ENCODE measurements around the gene GZMB.
"Not testable (repeated sequence)": the region's sequence is repeated elsewhere in the genome, so short reads cannot be mapped to it uniquely, and the experiment has no call there.

The GZMB gene

GRCh38 chr14:24669651-24670050 is 35.7 kb upstream of the GZMB start:
- no peak overlapping the region for H3K27ac ChIP-seq (ENCODE audit: low read depth, low read length)

GRCh38 chr14:24665440-24665991 is 31.5 kb upstream of the GZMB start:
- Histone ChIP-seq H3K36me3 (ENCODE audit: control insufficient read depth, insufficient read depth, low read length) (no peaks in the 10 kb centered on the region), H3K9me3 (ENCODE audit: control insufficient read depth, insufficient read depth, low read length) (no peaks in the 10 kb centered on the region), H3K4me1 (ENCODE audit: control insufficient read depth, insufficient read depth, low read length) (peaks cover 5% of the 10 kb centered on the region), H3K4me3 (ENCODE audit: low read depth, low read length) (no peak overlapping the region), H3K9ac (ENCODE audit: low read depth, low read length) (no peak overlapping the region), H3K27ac (ENCODE audit: low read depth, low read length) (no peak overlapping the region), H3K27me3 (ENCODE audit: control insufficient read depth, insufficient read depth, low read length) (no peaks in the 10 kb centered on the region)

More at GRCh38 chr14:24669651-24670050, 35.7 kb upstream of the GZMB start:
- H3K27me3 ChIP-seq (ENCODE audit: control insufficient read depth, insufficient read depth, low read length) = no peaks in the 10 kb centered on the region
- no peak overlapping the region for H3K9ac ChIP-seq (ENCODE audit: low read depth, low read length)
- H3K36me3 ChIP-seq (ENCODE audit: control insufficient read depth, insufficient read depth, low read length) = no peaks in the 10 kb centered on the region
- no peaks in the 10 kb centered on the region for H3K9me3 ChIP-seq (ENCODE audit: control insufficient read depth, insufficient read depth, low read length)
- no peak overlapping the region for H3K4me3 ChIP-seq (ENCODE audit: low read depth, low read length)
- H3K4me1 ChIP-seq (ENCODE audit: control insufficient read depth, insufficient read depth, low read length) = peaks cover 5% of the 10 kb centered on the region

- Histone ChIP-seq H3K36me3 (ENCODE audit: control insufficient read depth, insufficient read depth, low read length) (no peaks in the 10 kb centered on the region), H3K27me3 (ENCODE audit: control insufficient read depth, insufficient read depth, low read length) (no peaks in the 10 kb centered on the region), H3K4me3 (ENCODE audit: low read depth, low read length) (no peak overlapping the region), H3K9ac (ENCODE audit: low read depth, low read length) (no peak overlapping the region), H3K4me1 (ENCODE audit: control insufficient read depth, insufficient read depth, low read length) (peaks cover 2% of the 10 kb centered on the region; the same call in 1 of the 2 replicates), H3K9me3 (ENCODE audit: control insufficient read depth, insufficient read depth, low read length) (no peaks in the 10 kb centered on the region), H3K27ac (ENCODE audit: low read depth, low read length) (no peak overlapping the region)
Observed at GRCh38 chr14:24664366-24664765, 30.4 kb upstream of the GZMB start.

GRCh38 chr14:24662753-24663152 is 28.8 kb upstream of the GZMB start:
- Histone ChIP-seq H3K9ac (ENCODE audit: low read depth, low read length) (no peak overlapping the region), H3K27ac (ENCODE audit: low read depth, low read length) (no peak overlapping the region), H3K36me3 (ENCODE audit: control insufficient read depth, insufficient read depth, low read length) (no peaks in the 10 kb centered on the region), H3K4me1 (ENCODE audit: control insufficient read depth, insufficient read depth, low read length) (no peaks in the 10 kb centered on the region), H3K27me3 (ENCODE audit: control insufficient read depth, insufficient read depth, low read length) (no peaks in the 10 kb centered on the region), H3K4me3 (ENCODE audit: low read depth, low read length) (no peak overlapping the region), H3K9me3 (ENCODE audit: control insufficient read depth, insufficient read depth, low read length) (no peaks in the 10 kb centered on the region)

GRCh38 chr14:24659916-24660570 is 26.1 kb upstream of the GZMB start:
- Histone ChIP-seq H3K36me3 (ENCODE audit: control insufficient read depth, insufficient read depth, low read length) (no peaks in the 10 kb centered on the region), H3K27me3 (ENCODE audit: control insufficient read depth, insufficient read depth, low read length) (no peaks in the 10 kb centered on the region), H3K4me3 (ENCODE audit: low read depth, low read length) (no peak overlapping the region), H3K4me1 (ENCODE audit: control insufficient read depth, insufficient read depth, low read length) (no peaks in the 10 kb centered on the region), H3K9ac (ENCODE audit: low read depth, low read length) (no peak overlapping the region), H3K9me3 (ENCODE audit: control insufficient read depth, insufficient read depth, low read length) (no peaks in the 10 kb centered on the region), H3K27ac (ENCODE audit: low read depth, low read length) (no peak overlapping the region)

GRCh38 chr14:24648361-24648760 is 14.4 kb upstream of the GZMB start:
- H3K4me3 ChIP-seq (ENCODE audit: low read depth, low read length); H3K27ac ChIP-seq (ENCODE audit: low read depth, low read length); H3K9me3 ChIP-seq (ENCODE audit: control insufficient read depth, insufficient read depth, low read length); H3K9ac ChIP-seq (ENCODE audit: low read depth, low read length); H3K27me3 ChIP-seq (ENCODE audit: control insufficient read depth, insufficient read depth, low read length); H3K4me1 ChIP-seq (ENCODE audit: control insufficient read depth, insufficient read depth, low read length); H3K36me3 ChIP-seq (ENCODE audit: control insufficient read depth, insufficient read depth, low read length): not testable (repeated sequence)

- Histone ChIP-seq H3K27ac (ENCODE audit: low read depth, low read length) (no peak overlapping the region), H3K9me3 (ENCODE audit: control insufficient read depth, insufficient read depth, low read length) (no peaks in the 10 kb centered on the region), H3K9ac (ENCODE audit: low read depth, low read length) (no peak overlapping the region), H3K36me3 (ENCODE audit: control insufficient read depth, insufficient read depth, low read length) (no peaks in the 10 kb centered on the region), H3K4me3 (ENCODE audit: low read depth, low read length) (no peak overlapping the region), H3K27me3 (ENCODE audit: control insufficient read depth, insufficient read depth, low read length) (no peaks in the 10 kb centered on the region), H3K4me1 (ENCODE audit: control insufficient read depth, insufficient read depth, low read length) (no peaks in the 10 kb centered on the region)
Observed at GRCh38 chr14:24639905-24640304, 5.9 kb upstream of the GZMB start.

- Histone ChIP-seq H3K4me3 (ENCODE audit: low read depth, low read length) (no peak overlapping the region), H3K27ac (ENCODE audit: low read depth, low read length) (no peak overlapping the region), H3K4me1 (ENCODE audit: control insufficient read depth, insufficient read depth, low read length) (no peaks in the 10 kb centered on the region), H3K9me3 (ENCODE audit: control insufficient read depth, insufficient read depth, low read length) (no peaks in the 10 kb centered on the region), H3K36me3 (ENCODE audit: control insufficient read depth, insufficient read depth, low read length) (no peaks in the 10 kb centered on the region), H3K27me3 (ENCODE audit: control insufficient read depth, insufficient read depth, low read length) (no peaks in the 10 kb centered on the region), H3K9ac (ENCODE audit: low read depth, low read length) (no peak overlapping the region)
Observed at GRCh38 chr14:24639270-24639669, 5.3 kb upstream of the GZMB start.

- no peaks in the 10 kb centered on the region for H3K27me3 ChIP-seq (ENCODE audit: control insufficient read depth, insufficient read depth, low read length)
- no peak overlapping the region for H3K4me3 ChIP-seq (ENCODE audit: low read depth, low read length)
- no peak overlapping the region for H3K27ac ChIP-seq (ENCODE audit: low read depth, low read length)
- no peaks in the 10 kb centered on the region for H3K4me1 ChIP-seq (ENCODE audit: control insufficient read depth, insufficient read depth, low read length)
- no peaks in the 10 kb centered on the region for H3K36me3 ChIP-seq (ENCODE audit: control insufficient read depth, insufficient read depth, low read length)
- no peaks in the 10 kb centered on the region for H3K9me3 ChIP-seq (ENCODE audit: control insufficient read depth, insufficient read depth, low read length)
- no peak overlapping the region for H3K9ac ChIP-seq (ENCODE audit: low read depth, low read length)
Observed at GRCh38 chr14:24633353-24633752, 637 bp downstream of the GZMB start.

GRCh38 chr14:24632761-24633160 is 1.2 kb downstream of the GZMB start:
- Histone ChIP-seq H3K36me3 (ENCODE audit: control insufficient read depth, insufficient read depth, low read length) (no peaks in the 10 kb centered on the region), H3K9me3 (ENCODE audit: control insufficient read depth, insufficient read depth, low read length) (no peaks in the 10 kb centered on the region), H3K27ac (ENCODE audit: low read depth, low read length) (no peak overlapping the region), H3K27me3 (ENCODE audit: control insufficient read depth, insufficient read depth, low read length) (no peaks in the 10 kb centered on the region), H3K9ac (ENCODE audit: low read depth, low read length) (no peak overlapping the region), H3K4me1 (ENCODE audit: control insufficient read depth, insufficient read depth, low read length) (no peaks in the 10 kb centered on the region), H3K4me3 (ENCODE audit: low read depth, low read length) (no peak overlapping the region)

GRCh38 chr14:24632336-24632735 is 1.7 kb downstream of the GZMB start:
- H3K27me3 ChIP-seq (ENCODE audit: control insufficient read depth, insufficient read depth, low read length) = no peaks in the 10 kb centered on the region
- H3K27ac ChIP-seq (ENCODE audit: low read depth, low read length) = no peak overlapping the region
- no peak overlapping the region for H3K4me3 ChIP-seq (ENCODE audit: low read depth, low read length)
- no peaks in the 10 kb centered on the region for H3K9me3 ChIP-seq (ENCODE audit: control insufficient read depth, insufficient read depth, low read length)
- no peak overlapping the region for H3K9ac ChIP-seq (ENCODE audit: low read depth, low read length)
- no peaks in the 10 kb centered on the region for H3K4me1 ChIP-seq (ENCODE audit: control insufficient read depth, insufficient read depth, low read length)
- no peaks in the 10 kb centered on the region for H3K36me3 ChIP-seq (ENCODE audit: control insufficient read depth, insufficient read depth, low read length)
